Measurements from ENCODE around the gene ACOT2. TPM values are rescaled to one million over a fixed set of nuclear protein-coding genes. Genes with fewer than 3 reads are reported as not detected.
"Not testable (repeated sequence)": the region's sequence is repeated elsewhere in the genome, so short reads cannot be mapped to it uniquely, and the experiment has no call there.

Gene ACOT2
- total RNA-seq, 1 experiment from 2014 or later, result 31.5 TPM

DNA sequence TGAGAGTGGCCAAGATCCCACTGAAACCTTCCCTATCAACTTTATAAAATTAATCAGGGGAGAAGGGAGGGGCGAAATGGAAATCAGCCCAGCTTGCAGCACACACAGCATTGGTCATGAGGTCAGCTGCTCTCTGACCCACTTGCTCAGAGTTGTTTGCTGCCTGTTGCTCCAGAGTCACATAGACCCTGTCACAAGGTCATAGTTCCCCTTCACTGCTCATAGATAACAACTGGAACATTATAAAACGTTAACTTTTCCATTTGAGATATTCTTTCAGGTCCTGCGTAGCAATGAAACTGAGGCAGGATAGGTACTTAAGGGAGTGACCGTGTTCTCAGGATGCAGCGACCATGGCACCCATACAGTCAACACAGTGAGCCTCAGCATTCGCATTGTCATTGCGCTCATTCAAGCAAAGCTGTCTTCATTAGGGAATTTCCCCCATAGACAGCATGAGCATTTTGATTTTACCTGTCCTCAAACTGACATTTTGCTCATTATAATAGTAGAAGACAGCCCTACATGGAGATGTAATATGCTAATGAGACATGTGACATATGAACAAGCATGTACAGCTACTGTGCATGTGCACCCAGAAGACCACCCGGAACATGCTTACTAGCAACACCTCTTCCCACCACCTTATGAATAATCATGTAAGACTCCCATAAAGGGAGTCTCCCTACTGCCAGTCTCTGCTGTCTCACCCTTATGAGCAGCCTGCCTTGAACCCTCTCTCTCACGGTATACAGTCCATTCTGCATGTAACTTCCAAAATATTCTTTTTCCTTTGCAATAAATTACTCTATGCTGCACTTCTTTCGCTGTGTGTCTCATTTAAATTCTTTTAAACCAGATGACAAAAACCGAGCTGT is 13.3 kb downstream of the ACOT2 start:
- not testable (repeated sequence) for H3K27me3 ChIP-seq (replicated peaks); H3K36me3 ChIP-seq; DNase-seq (ENCODE audit: low read depth in 1 of 2, low spot score in 2 of 2); H3K9me3 ChIP-seq (replicated peaks); H3K27ac ChIP-seq; H3K4me1 ChIP-seq (replicated peaks); H3K4me3 ChIP-seq

DNA sequence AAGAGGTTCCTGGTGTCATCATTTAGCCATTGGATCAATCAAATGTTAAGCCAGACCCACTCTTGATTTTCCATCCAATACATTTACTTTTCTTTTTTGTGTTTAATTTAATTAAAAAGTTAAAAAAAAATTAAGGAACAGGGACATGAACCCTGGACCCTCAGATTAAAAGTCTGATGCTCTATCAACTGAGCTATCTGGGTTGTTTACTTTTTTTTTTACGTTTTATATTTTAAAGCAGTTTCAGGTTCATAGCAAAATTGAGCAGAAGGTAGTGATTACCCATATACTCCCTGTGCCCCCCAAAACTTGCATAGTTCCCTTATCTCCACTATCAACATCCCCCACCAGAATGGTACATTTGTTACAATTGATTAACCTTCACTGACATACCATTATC is 19.7 kb downstream of the ACOT2 start:
- DNase-seq (ENCODE audit: low read depth in 1 of 2, low spot score in 2 of 2), result no peak
- peaks cover 5% of the 10 kb centered on the region for H3K4me1 ChIP-seq (replicated peaks)
- H3K4me3 ChIP-seq, result no peak overlapping the region
- H3K36me3 ChIP-seq, result no peaks in the 10 kb centered on the region
- H3K9me3 ChIP-seq (replicated peaks), result no peaks in the 10 kb centered on the region
- no peaks in the 10 kb centered on the region for H3K27me3 ChIP-seq (replicated peaks)
- H3K27ac ChIP-seq, result no peak overlapping the region

DNA sequence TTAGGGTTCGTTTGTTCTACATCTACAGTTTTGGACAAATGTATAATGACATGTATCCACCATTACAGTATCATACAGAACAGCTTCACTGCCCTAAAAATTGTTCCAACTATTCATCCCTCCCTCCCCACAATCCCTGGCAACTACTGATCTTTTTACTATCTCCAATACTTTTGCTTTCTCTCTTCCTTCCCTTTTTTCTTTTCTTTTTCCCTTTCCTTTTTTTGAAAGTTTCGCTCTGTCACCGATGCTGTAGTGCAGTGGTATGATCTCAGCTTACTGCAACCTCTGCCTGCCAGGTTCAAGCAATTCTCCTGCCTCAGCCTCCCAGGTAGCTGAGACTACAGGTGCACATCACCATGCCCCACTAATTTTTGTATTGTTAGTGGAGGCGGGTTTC is 20.1 kb downstream of the ACOT2 start:
- no peaks in the 10 kb centered on the region for H3K36me3 ChIP-seq
- H3K27me3 ChIP-seq (replicated peaks), result no peaks in the 10 kb centered on the region
- H3K4me1 ChIP-seq (replicated peaks), result peaks cover 5% of the 10 kb centered on the region
- H3K9me3 ChIP-seq (replicated peaks), result no peaks in the 10 kb centered on the region
- no peak overlapping the region for H3K27ac ChIP-seq
- DNase-seq (ENCODE audit: low read depth in 1 of 2, low spot score in 2 of 2), result no peak
- no peak overlapping the region for H3K4me3 ChIP-seq

DNA sequence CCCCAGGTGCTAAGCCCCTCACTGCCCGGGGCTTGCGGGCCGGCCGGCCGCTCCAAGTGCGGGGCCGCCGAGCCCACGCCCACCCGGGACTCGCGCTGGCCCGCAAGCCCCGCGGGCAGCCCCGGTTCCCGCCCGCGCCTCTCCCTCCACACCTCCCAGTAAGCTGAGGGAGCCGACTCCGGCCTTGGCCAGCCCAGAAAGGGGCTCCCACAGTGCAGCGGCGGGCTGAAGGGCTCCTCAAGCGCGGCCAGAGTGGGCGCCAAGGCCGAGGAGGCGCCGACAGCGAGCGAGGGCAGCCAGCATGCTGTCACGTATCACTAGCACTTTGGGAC is 21.6 kb downstream of the ACOT2 start:
- H3K9me3 ChIP-seq (replicated peaks); DNase-seq (ENCODE audit: low read depth in 1 of 2, low spot score in 2 of 2); H3K27ac ChIP-seq; H3K27me3 ChIP-seq (replicated peaks); H3K4me3 ChIP-seq; H3K4me1 ChIP-seq (replicated peaks); H3K36me3 ChIP-seq: not testable (repeated sequence)

DNA sequence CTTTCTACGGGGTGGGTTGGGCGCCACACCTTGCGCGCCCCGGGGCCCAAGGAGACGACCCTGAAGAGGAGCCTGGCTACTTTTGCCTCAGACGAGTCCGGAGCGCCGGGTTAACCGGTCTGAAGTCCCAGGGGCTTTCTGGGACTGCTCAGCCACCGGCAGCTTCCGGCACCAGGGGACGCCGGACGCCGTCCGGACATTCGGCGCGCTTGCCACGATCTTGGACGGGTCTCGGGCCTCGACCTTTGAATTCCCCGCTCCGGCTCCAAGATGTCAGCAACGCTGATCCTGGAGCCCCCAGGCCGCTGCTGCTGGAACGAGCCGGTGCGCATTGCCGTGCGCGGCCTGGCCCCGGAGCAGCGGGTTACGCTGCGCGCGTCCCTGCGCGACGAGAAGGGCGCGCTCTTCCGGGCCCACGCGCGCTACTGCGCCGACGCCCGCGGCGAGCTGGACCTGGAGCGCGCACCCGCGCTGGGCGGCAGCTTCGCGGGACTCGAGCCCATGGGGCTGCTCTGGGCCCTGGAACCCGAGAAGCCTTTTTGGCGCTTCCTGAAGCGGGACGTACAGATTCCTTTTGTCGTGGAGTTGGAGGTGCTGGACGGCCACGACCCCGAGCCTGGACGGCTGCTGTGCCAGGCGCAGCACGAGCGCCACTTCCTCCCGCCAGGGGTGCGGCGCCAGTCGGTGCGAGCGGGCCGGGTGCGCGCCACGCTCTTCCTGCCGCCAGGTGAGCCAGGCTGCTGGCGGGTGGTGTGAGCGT is 22.9 kb downstream of the ACOT2 start, which contains the start of gene ACOT4:
Gene ACOT4, plus strand, starts transcription at position 184 of the 760 bp plus-strand sequence. Its CDS starts 87 bp downstream, at position 271.
- Histone ChIP-seq H3K36me3 (no peaks in the 10 kb centered on the region), H3K27ac (no peak within 1 kb of the TSS), H3K27me3 (replicated peaks) (no peaks in the 10 kb centered on the region), H3K4me3 (peak within 1 kb of the TSS; percentile 49), H3K9me3 (replicated peaks) (no peaks in the 10 kb centered on the region), H3K4me1 (replicated peaks) (peaks cover 5% of the 10 kb centered on the region)
- DNase-seq (ENCODE audit: low read depth in 1 of 2, low spot score in 2 of 2), result peak in 1 of 2 experiments; percentile 48

DNA sequence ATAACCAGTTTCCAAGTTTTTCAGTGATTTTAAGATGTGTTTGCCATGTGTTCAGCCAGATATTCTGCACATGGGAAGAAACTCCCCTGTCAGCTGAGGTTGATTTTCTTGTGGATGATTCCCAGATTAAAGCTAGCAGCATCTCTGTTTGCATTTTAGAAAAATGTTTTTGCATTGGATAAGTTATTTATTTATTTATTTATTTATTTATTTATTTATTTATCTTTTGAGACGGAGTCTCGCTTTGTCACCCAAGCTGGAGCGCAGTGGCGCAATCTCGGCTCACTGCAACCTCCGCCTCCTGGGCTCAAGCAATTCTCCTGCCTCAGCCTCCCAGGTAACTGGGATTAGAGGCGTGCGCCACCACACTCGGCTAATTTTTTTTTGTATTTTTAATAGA is 25.5 kb downstream of the ACOT2 start:
- Histone ChIP-seq H3K36me3 (no peaks in the 10 kb centered on the region), H3K4me1 (replicated peaks) (peaks cover 5% of the 10 kb centered on the region), H3K27me3 (replicated peaks) (no peaks in the 10 kb centered on the region), H3K4me3 (no peak overlapping the region), H3K9me3 (replicated peaks) (no peaks in the 10 kb centered on the region), H3K27ac (no peak overlapping the region)
- no peak for DNase-seq (ENCODE audit: low read depth in 1 of 2, low spot score in 2 of 2)

DNA sequence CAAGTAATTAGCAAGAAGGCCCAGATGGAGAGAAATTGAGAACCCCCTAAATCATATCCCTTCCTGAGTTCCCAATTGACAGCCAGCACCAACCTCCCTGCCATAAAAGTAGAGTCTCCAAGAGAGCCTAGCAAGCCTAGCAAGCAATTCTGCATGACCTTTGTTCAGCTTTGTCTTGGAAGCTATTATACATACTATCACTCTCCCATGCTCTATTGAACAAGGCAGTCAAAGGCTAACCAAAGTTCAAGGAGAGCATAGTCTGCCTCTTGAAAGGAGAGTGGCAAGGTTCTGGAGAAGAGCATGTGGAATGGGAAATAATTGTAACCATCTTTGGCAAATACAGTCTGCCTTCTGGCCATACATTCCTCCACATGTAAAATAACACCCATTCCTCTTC is 30.5 kb downstream of the ACOT2 start:
- Histone ChIP-seq H3K36me3 (no peaks in the 10 kb centered on the region), H3K4me3 (no peak overlapping the region), H3K27ac (no peak overlapping the region), H3K4me1 (replicated peaks) (no peaks in the 10 kb centered on the region), H3K9me3 (replicated peaks) (no peaks in the 10 kb centered on the region), H3K27me3 (replicated peaks) (no peaks in the 10 kb centered on the region)
- no peak for DNase-seq (ENCODE audit: low read depth in 1 of 2, low spot score in 2 of 2)

DNA sequence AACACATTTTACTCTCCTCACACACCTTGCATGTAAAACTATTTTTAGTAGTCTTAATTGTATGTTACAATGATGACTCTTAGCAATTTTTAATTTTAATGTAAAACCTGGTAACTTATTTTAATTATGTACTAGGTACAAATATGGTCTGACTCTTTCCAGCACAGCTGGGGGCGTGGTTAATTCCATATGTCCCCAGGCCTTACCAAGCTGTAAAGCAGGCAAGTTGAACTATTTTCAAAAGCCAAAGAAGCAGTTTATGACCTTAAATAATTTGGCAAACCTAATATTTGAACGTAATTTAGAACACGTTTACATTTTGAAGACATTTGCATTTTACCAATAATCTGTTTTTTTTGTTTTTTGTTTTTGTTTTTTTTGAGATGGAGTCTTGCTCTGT is 34.0 kb downstream of the ACOT2 start:
- Histone ChIP-seq H3K9me3 (replicated peaks) (no peaks in the 10 kb centered on the region), H3K27me3 (replicated peaks) (no peaks in the 10 kb centered on the region), H3K4me3 (no peak overlapping the region), H3K36me3 (no peaks in the 10 kb centered on the region), H3K4me1 (replicated peaks) (no peaks in the 10 kb centered on the region), H3K27ac (no peak overlapping the region)
- no peak for DNase-seq (ENCODE audit: low read depth in 1 of 2, low spot score in 2 of 2)

DNA sequence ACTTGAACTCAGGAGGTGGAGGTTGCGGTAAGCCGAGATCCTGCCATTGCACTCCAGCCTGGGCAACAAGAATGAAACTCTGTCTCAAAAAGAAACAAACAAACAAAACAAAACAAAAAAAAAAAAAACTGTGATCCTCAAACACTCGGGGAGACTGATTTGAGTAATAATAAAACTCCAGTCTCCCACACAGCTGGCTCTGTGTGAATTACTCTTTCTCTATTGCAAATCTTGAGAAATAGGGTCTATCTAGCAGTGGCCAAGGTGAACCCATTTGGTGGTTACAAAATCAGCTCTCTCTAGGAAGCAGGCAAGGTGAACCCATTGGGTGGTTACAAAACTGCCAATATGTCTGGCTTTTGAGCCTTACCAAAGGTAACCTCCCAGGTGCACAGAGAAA is 37.3 kb downstream of the ACOT2 start:
- no peak overlapping the region for H3K27ac ChIP-seq
- H3K36me3 ChIP-seq, result no peaks in the 10 kb centered on the region
- DNase-seq (ENCODE audit: low read depth in 1 of 2, low spot score in 2 of 2), result no peak
- no peaks in the 10 kb centered on the region for H3K4me1 ChIP-seq (replicated peaks)
- H3K4me3 ChIP-seq, result no peak overlapping the region
- H3K9me3 ChIP-seq (replicated peaks), result no peaks in the 10 kb centered on the region
- H3K27me3 ChIP-seq (replicated peaks), result no peaks in the 10 kb centered on the region

DNA sequence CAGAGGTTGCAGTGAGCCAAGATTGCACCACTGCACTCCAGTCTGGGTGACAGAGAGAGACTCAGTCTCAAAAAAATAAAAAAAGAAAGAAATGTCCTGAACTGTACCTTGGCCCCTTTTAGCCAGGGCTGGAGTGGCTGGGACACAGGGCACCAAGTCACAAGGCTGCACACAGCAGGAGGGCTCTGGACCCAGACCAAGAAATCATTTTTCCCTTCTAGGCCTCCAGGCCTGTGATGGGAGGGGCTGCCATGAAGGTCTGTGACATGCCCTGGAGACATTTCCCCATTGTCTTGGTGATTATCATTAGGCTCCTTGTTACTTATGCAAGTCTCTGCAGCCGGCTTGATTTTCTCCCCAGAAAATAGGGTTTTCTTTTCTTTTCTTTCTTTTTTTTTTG is 38.2 kb downstream of the ACOT2 start:
- Histone ChIP-seq H3K4me3 (no peak overlapping the region), H3K27me3 (replicated peaks) (no peaks in the 10 kb centered on the region), H3K4me1 (replicated peaks) (peaks cover 4% of the 10 kb centered on the region), H3K36me3 (no peaks in the 10 kb centered on the region), H3K9me3 (replicated peaks) (no peaks in the 10 kb centered on the region), H3K27ac (no peak overlapping the region)
- DNase-seq (ENCODE audit: low read depth in 1 of 2, low spot score in 2 of 2), result no peak

DNA sequence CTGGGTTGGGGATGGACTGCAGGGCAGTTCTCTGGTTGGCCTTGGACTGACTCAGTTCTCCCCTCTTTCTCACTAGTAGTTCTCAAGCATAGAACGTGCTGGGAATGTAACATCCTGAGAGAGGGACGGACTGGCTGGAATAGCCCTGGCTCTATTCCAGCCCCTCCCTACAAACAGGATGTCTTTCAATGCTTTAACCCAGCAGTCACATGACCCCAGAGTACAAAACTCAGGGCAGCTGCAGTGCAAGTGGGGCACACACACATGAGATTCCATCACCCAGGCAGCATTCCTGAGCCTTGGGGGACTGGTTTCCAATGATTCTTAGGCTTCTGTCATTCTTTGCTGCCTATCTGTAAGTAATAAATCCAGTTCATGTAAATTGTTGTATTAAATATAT is 41.7 kb downstream of the ACOT2 start:
- H3K9me3 ChIP-seq (replicated peaks), result no peaks in the 10 kb centered on the region
- no peak overlapping the region for H3K4me3 ChIP-seq
- no peaks in the 10 kb centered on the region; the same call in 1 of the 2 replicates for H3K36me3 ChIP-seq
- no peaks in the 10 kb centered on the region for H3K27me3 ChIP-seq (replicated peaks)
- no peak for DNase-seq (ENCODE audit: low read depth in 1 of 2, low spot score in 2 of 2)
- peaks cover 7% of the 10 kb centered on the region for H3K4me1 ChIP-seq (replicated peaks)
- H3K27ac ChIP-seq, result no peak overlapping the region

DNA sequence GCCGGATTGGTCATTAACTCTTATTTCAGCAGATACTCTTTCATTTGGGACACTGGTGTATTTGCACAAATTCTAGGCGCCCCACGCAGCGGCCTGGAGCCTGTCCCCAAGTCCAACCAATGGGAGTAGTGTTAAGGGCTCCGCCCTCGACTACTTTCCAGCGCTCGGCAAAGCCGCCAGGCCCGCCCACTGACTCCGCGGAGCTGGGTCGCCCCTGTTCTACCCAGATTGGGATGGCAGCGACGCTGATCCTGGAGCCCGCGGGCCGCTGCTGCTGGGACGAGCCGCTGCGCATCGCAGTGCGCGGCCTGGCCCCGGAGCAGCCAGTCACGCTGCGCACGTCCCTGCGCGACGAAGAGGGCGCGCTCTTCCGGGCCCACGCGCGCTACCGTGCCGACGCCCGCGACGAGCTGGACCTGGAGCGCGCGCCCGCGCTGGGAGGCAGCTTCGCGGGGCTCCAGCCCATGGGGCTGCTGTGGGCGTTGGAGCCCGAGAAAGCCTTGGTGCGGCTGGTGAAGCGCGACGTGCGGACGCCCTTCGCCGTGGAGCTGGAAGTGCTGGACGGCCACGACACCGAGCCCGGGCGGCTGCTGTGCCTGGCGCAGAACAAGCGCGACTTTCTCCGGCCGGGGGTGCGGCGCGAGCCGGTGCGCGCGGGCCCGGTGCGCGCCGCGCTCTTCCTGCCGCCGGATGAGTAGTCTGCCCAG is 43.5 kb downstream of the ACOT2 start, which contains the start of gene ACOT6:
Gene ACOT6, plus strand, starts transcription at position 179 of the 707 bp plus-strand sequence. Its CDS starts 55 bp downstream, at position 234.
- no peaks in the 10 kb centered on the region; the same call in 1 of the 2 replicates for H3K36me3 ChIP-seq
- DNase-seq (ENCODE audit: low read depth in 1 of 2, low spot score in 2 of 2), result peak; percentile 74 to 75
- H3K4me3 ChIP-seq, result peak within 1 kb of the TSS; percentile 67
- no peak within 1 kb of the TSS for H3K27ac ChIP-seq
- peaks cover 7% of the 10 kb centered on the region for H3K4me1 ChIP-seq (replicated peaks)
- H3K9me3 ChIP-seq (replicated peaks), result no peaks in the 10 kb centered on the region
- H3K27me3 ChIP-seq (replicated peaks), result no peaks in the 10 kb centered on the region

DNA sequence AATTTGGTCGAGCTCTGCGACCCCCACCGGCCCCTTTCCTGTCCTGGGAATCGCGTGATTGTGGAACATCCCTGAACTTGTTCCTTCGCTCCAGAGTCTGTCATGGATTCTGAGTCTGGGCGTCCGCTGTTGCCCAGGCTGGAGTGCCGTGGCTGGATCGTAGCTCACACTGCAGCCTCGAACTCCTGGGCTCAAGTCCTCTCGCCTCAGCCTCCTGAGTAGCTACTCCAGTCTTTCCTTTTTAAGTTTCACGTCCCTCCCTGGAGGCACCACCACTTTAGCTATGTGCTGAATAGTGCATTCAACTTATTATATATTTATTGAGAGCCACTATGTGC is 44.0 kb downstream of the ACOT2 start:
- no peak for DNase-seq (ENCODE audit: low read depth in 1 of 2, low spot score in 2 of 2)
- Histone ChIP-seq H3K36me3 (no peaks in the 10 kb centered on the region; the same call in 1 of the 2 replicates), H3K27ac (no peak overlapping the region), H3K27me3 (replicated peaks) (no peaks in the 10 kb centered on the region), H3K4me1 (replicated peaks) (peaks cover 7% of the 10 kb centered on the region), H3K9me3 (replicated peaks) (no peaks in the 10 kb centered on the region), H3K4me3 (peak overlapping the region; percentile 67)
